Prostate gland (tissue), 2 donors: ENCODE measurements around the gene FCRL3.

Source experiments
- CTCF ChIP-seq, 4 experiments: fragments of 200-600 bp in 2 of 4; fragments of 450-650 bp in 2 of 4; sonication (generic) in 2 of 4; IDR thresholded peaks; 1 replicate in 3 of 4; 2 replicates in 1 of 4; pipeline ENCODE4 v1.5.1; 2016 to 2019; ENCODE audit warnings: antibody characterized with exemption in 4 of 4, mild to moderate bottlenecking in 2 of 4, moderate library complexity in 2 of 4
- POLR2A ChIP-seq: fragments of 450-650 bp; IDR thresholded peaks from one replicate; pipeline ENCODE4 v1.6.1; 2016; ENCODE audit warnings: antibody characterized with exemption, mild to moderate bottlenecking

DNA sequence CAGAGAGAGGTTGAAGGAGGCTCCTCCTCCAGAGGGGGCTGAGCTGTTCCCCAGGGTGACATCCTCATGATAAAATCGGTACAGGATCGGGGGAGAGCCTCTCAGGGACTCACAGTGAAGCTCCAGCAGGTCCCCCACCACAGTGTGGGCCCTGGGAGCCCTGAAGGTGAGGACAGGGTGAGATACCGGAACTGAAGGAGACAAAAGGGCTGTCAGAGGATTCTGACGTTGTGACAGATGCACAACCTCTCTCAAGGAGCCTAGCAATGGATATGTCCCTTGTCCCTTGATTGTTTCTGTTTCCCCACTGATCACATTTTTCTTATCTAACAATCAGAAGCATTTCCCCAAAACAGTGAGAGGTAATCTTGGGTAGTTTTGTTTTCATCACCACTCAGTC is 5.2 kb downstream of the FCRL3 start:
- TF ChIP-seq POLR2A (no peak), CTCF (IDR thresholded peaks at IDR 0.05) (no peak)
